Measurements from ENCODE around the gene CTRL. TPM values are rescaled to one million over a fixed set of nuclear protein-coding genes. Genes with fewer than 3 reads are reported as not detected.

Gene CTRL
- polyA plus RNA-seq, 1 of the 3 experiments (the other 2 are of a cell fraction), result 1.9 TPM

GRCh38 chr16:67880584-67880983 is 51.1 kb downstream of the CTRL start:
- no peak overlapping the region for H3K27ac ChIP-seq (ENCODE audit: low read depth in 2 of 2, low read length in 1 of 2)
- no peak overlapping the region for H2AFZ ChIP-seq (ENCODE audit: low read depth)
- H4K20me1 ChIP-seq (ENCODE audit: insufficient read depth), result peaks cover 22% of the 10 kb centered on the region
- H3K4me3 ChIP-seq (ENCODE audit: low read depth in 2 of 2, low read length in 1 of 2), result no peak overlapping the region
- H3F3A ChIP-seq (replicated peaks; ENCODE audit: insufficient read depth), result peaks cover 14% of the 10 kb centered on the region
- H3K36me3 ChIP-seq (replicated peaks in 1 of 2; ENCODE audit: control insufficient read depth in 1 of 2, insufficient read depth in 2 of 2, low read length in 1 of 2), result peaks cover 21 to 82% of the 10 kb centered on the region in 2 experiments
- ChIA-PET POLR2A (no interaction called here), CTCF (interaction anchor here (3.3 to 22.4 kb wide), 2 partner anchors 51 to 64 kb away, joined by 12 to 564 read pairs; partner anchors contain the start of genes CTRL, LCAT and PSMB10)
- no peak overlapping the region for H3K4me2 ChIP-seq
- WGBS (ENCODE audit: low lambda C conversion rate), result 96% methylated on average over 12 of the region's 13 CpGs
- peaks cover 13% of the 10 kb centered on the region; the same call in 1 of the 2 replicates for H3K79me2 ChIP-seq (ENCODE audit: insufficient read depth)
- H3K9me2 ChIP-seq, result no peaks in the 10 kb centered on the region
- TF ChIP-seq NFIC (IDR thresholded peaks at IDR 0.05; ENCODE audit: borderline replicate concordance) (no peak), JUND (IDR thresholded peaks at IDR 0.05) (no peak), RFX5 (IDR thresholded peaks at IDR 0.05; ENCODE audit: low read length) (no peak), REST (IDR thresholded peaks at IDR 0.05; ENCODE audit: low read depth, low read length) (no peak), TCF12 (IDR thresholded peaks at IDR 0.05) (no peak), MAX (IDR thresholded peaks at IDR 0.05; ENCODE audit: low read depth) (no peak), ELF1 (IDR thresholded peaks at IDR 0.05) (no peak), TEAD4 (IDR thresholded peaks at IDR 0.05; ENCODE audit: borderline replicate concordance, insufficient read depth) (no peak), SMC3 (IDR thresholded peaks at IDR 0.05; ENCODE audit: low read depth, low read length) (no peak), CHD2 (IDR thresholded peaks at IDR 0.05; ENCODE audit: low read length, partially characterized antibody) (no peak), USF2 (IDR thresholded peaks at IDR 0.05; ENCODE audit: borderline replicate concordance, low read depth, low read length) (no peak), ZBTB33 (IDR thresholded peaks at IDR 0.05; ENCODE audit: borderline replicate concordance, low read depth) (no peak), YY1 (IDR thresholded peaks at IDR 0.05; ENCODE audit: low read depth) (no peak), FOSL2 (IDR thresholded peaks at IDR 0.05; ENCODE audit: borderline replicate concordance, low read depth) (no peak), SIN3A (IDR thresholded peaks at IDR 0.05; ENCODE audit: borderline replicate concordance, low read depth, low read length) (no peak), GATA2 (CRISPR knock-in tag; IDR thresholded peaks at IDR 0.05) (no peak), EP300 (IDR thresholded peaks at IDR 0.05; ENCODE audit: borderline replicate concordance in 1 of 2, low read depth in 1 of 2, low read length in 1 of 2) (no peak)
- TF ChIP-seq, protein P1, sequence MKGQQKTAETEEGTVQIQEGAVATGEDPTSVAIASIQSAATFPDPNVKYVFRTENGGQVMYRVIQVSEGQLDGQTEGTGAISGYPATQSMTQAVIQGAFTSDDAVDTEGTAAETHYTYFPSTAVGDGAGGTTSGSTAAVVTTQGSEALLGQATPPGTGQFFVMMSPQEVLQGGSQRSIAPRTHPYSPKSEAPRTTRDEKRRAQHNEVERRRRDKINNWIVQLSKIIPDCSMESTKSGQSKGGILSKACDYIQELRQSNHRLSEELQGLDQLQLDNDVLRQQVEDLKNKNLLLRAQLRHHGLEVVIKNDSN (IDR thresholded peaks at IDR 0.05; ENCODE audit: borderline replicate concordance, low read depth), result no peak
- TF ChIP-seq, protein P2, sequence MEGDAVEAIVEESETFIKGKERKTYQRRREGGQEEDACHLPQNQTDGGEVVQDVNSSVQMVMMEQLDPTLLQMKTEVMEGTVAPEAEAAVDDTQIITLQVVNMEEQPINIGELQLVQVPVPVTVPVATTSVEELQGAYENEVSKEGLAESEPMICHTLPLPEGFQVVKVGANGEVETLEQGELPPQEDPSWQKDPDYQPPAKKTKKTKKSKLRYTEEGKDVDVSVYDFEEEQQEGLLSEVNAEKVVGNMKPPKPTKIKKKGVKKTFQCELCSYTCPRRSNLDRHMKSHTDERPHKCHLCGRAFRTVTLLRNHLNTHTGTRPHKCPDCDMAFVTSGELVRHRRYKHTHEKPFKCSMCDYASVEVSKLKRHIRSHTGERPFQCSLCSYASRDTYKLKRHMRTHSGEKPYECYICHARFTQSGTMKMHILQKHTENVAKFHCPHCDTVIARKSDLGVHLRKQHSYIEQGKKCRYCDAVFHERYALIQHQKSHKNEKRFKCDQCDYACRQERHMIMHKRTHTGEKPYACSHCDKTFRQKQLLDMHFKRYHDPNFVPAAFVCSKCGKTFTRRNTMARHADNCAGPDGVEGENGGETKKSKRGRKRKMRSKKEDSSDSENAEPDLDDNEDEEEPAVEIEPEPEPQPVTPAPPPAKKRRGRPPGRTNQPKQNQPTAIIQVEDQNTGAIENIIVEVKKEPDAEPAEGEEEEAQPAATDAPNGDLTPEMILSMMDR (IDR thresholded peaks at IDR 0.05), result no peak
- H3K9ac ChIP-seq, result no peak overlapping the region
- H3K27me3 ChIP-seq (ENCODE audit: insufficient read depth), result no peaks in the 10 kb centered on the region
- no peaks in the 10 kb centered on the region for H3K9me3 ChIP-seq
- no peak for DNase-seq
- peaks cover 7 to 13% of the 10 kb centered on the region in 2 experiments; a peak in 2 of 4 replicates for H3K4me1 ChIP-seq (ENCODE audit: control insufficient read depth in 1 of 2, insufficient read depth in 2 of 2, low read depth in 1 of 2, low read length in 1 of 2)

Data from SK-N-SH (cell line).